PC-9 (cell line): ENCODE results near the gene CCNE1.

Experiments
- EZH2 ChIP-seq: fragments of 200-600 bp; sonication (generic); IDR thresholded peaks from 2 replicates; pipeline ENCODE4 v1.8.0; 2017; ENCODE audit warnings: antibody characterized with exemption, low read depth
- TF ChIP-seq, protein P1 (sequence below): fragments of 200-600 bp; sonication (generic); conservative IDR thresholded peaks from 2 replicates; pipeline ENCODE4 v1.6.1; 2017; ENCODE audit warnings: mixed run types, antibody characterized with exemption, mild to moderate bottlenecking, moderate library complexity

DNA sequence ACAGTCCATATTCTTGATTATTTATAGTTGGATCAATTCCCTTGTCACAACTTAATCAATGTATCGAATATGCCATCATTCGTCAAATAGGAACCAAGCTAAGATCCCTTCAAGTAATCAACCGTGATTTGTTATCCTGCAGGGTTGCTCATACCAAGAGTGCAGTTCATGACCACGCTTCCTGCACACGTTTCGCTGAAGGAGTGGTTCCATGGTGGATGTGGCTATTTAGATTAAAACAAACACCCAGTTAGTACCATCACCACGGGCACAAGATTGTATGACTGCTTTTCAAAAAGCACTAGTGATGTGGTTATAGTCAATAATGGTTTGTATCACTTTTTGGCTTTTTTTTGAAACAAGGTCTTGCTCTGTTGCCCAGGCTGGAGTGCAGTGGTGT lies 41.1 kb upstream of the CCNE1 start:
- TF ChIP-seq, protein P1, sequence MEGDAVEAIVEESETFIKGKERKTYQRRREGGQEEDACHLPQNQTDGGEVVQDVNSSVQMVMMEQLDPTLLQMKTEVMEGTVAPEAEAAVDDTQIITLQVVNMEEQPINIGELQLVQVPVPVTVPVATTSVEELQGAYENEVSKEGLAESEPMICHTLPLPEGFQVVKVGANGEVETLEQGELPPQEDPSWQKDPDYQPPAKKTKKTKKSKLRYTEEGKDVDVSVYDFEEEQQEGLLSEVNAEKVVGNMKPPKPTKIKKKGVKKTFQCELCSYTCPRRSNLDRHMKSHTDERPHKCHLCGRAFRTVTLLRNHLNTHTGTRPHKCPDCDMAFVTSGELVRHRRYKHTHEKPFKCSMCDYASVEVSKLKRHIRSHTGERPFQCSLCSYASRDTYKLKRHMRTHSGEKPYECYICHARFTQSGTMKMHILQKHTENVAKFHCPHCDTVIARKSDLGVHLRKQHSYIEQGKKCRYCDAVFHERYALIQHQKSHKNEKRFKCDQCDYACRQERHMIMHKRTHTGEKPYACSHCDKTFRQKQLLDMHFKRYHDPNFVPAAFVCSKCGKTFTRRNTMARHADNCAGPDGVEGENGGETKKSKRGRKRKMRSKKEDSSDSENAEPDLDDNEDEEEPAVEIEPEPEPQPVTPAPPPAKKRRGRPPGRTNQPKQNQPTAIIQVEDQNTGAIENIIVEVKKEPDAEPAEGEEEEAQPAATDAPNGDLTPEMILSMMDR: no peak
- TF ChIP-seq EZH2: no peak
